Heart left ventricle (tissue), 13 donors: ENCODE results near the gene ZC3H10.

Experiments
- POLR2A ChIP-seq, 2 donors: fragments of 450-650 bp; IDR thresholded peaks; one replicate each; pipeline ENCODE4 v1.6.1; 2017; ENCODE audit warnings: antibody characterized with exemption in 2 of 2, mild to moderate bottlenecking in 2 of 2, moderate library complexity in 2 of 2
- TF ChIP-seq, protein P1 (sequence below), 12 donors: fragments of 200-600 bp; sonication (generic) in 4 of 12; IDR thresholded peaks; one replicate each; pipeline versions ENCODE4 v1.5.0 to v1.8.0; 2018 to 2022; ENCODE audit warnings: antibody characterized with exemption in 12 of 12, mild to moderate bottlenecking in 5 of 12
- donor health status: ischemic (EF 13 %, LVEDD 7.1; RV severe dilation, severe dysfunction).
- donor health status: DM: no; HTN: yes; CAD: no.
- donor health status: DM: no; HTN: no; CAD: no.
- donor health status: ischemic (EF 25% LVEDD 6.9; RV normal size, moderate dysfunction).
- donor health status: ischemic (EF 25% LVEDD 5.7; RV mildly dilated, moderate dysfunction).
- donor health status: ischemic (EF 35%, LVEDD 5.7; RV mildly dilated, moderate dysfunction).
- donor health status: nonischemic (EF 11% LVEDD 7.7; RV severe dilation, severe dysfunction).
- donor health status: DM: yes; HTN: yes; CAD: no.
- donor health status: PGD.
- donor health status: ischemic (EF 29% LVEDD 5.4; RV normal size, mild dysfunction).
- donor health status: nonischemic (EF 23%, LVEDD 6.1; RV moderate dilation, normal function).

DNA sequence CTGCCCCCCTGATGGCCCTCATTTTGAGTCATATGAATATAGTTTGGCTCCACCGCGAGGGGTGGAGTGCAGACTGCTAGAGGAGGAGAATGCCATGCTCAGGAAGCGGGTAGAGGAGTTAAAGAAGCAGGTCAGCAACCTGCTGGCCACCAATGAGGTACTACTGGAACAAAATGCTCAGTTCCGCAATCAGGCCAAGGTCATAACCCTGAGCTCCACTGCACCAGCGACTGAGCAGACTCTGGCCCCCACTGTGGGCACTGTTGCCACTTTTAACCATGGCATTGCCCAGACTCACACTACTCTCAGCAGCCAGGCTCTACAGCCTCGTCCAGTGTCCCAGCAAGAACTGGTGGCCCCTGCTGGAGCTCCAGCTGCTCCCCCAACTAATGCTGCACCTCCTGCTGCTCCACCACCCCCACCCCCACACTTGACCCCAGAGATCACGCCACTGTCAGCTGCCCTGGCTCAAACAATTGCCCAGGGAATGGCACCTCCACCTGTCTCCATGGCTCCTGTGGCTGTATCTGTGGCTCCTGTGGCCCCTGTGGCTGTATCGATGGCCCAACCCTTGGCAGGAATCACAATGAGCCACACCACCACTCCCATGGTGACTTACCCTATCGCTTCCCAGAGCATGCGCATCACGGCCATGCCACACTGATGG, 3.3 kb downstream of the ZC3H10 start:
- TF ChIP-seq, protein P1, sequence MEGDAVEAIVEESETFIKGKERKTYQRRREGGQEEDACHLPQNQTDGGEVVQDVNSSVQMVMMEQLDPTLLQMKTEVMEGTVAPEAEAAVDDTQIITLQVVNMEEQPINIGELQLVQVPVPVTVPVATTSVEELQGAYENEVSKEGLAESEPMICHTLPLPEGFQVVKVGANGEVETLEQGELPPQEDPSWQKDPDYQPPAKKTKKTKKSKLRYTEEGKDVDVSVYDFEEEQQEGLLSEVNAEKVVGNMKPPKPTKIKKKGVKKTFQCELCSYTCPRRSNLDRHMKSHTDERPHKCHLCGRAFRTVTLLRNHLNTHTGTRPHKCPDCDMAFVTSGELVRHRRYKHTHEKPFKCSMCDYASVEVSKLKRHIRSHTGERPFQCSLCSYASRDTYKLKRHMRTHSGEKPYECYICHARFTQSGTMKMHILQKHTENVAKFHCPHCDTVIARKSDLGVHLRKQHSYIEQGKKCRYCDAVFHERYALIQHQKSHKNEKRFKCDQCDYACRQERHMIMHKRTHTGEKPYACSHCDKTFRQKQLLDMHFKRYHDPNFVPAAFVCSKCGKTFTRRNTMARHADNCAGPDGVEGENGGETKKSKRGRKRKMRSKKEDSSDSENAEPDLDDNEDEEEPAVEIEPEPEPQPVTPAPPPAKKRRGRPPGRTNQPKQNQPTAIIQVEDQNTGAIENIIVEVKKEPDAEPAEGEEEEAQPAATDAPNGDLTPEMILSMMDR (IDR thresholded peaks at IDR 0.05) = no peak
- no peak for TF ChIP-seq POLR2A (IDR thresholded peaks at IDR 0.05)
